Gastroesophageal sphincter (tissue), 4 donors: Measurements from ENCODE around the gene FIGNL2. TPM values are rescaled to one million over a fixed set of nuclear protein-coding genes. Genes with fewer than 3 reads are reported as not detected.

ENCODE experiments used
- ATAC-seq: fragments of 150-250 bp; one replicate; pipeline ENCODE4 v1.9.1; 2016; ENCODE audit warnings: mild to moderate bottlenecking, moderate library complexity
- H3K27ac ChIP-seq, 4 donors: fragments of 200-600 bp; sonication (generic) in 3 of 4; 1 replicate in 3 of 4; 2 replicates in 1 of 4; pipeline ENCODE4 v1.5.1; 2016 to 2019
- H3K27me3 ChIP-seq: fragments of 200-600 bp; sonication (generic); one replicate; pipeline ENCODE4 v1.5.1; 2019
- H3K36me3 ChIP-seq, 2 donors: fragments of 200-600 bp; sonication (generic); one replicate each; pipeline ENCODE4 v1.5.1; 2019; ENCODE audit warnings: control low read depth in 1 of 2
- H3K4me1 ChIP-seq, 3 donors: fragments of 200-600 bp; sonication (generic); 1 replicate in 2 of 3; 2 replicates in 1 of 3; pipeline ENCODE4 v1.5.1; 2016 to 2019; ENCODE audit warnings: control low read depth in 2 of 3
- H3K4me3 ChIP-seq, 2 donors: fragments of 200-600 bp; sonication (generic); one replicate each; pipeline ENCODE4 v1.5.1; 2019; ENCODE audit warnings: mild to moderate bottlenecking in 1 of 2, moderate library complexity in 1 of 2
- H3K9me3 ChIP-seq, 3 donors: fragments of 200-600 bp; sonication (generic); one replicate each; pipeline ENCODE4 v1.5.1; 2017 to 2019; ENCODE audit warnings: control low read depth in 2 of 3
- EP300 ChIP-seq: sonication (generic); formaldehyde crosslinking; IDR thresholded peaks from one replicate; pipeline ENCODE4 v1.6.1; 2017; ENCODE audit warnings: antibody characterized with exemption, mild to moderate bottlenecking
- POLR2A ChIP-seq, 2 donors: fragments of 450-650 bp; IDR thresholded peaks; one replicate each; pipeline ENCODE4 v1.6.1; 2017; ENCODE audit warnings: antibody characterized with exemption in 2 of 2, mild to moderate bottlenecking in 2 of 2, moderate library complexity in 1 of 2
- POLR2AphosphoS5 ChIP-seq: sonication (generic); formaldehyde crosslinking; IDR thresholded peaks from one replicate; pipeline ENCODE4 v1.6.1; 2017; ENCODE audit warnings: antibody characterized with exemption
- WGBS, 2 donors: methylation state at CpG; one replicate each; pipeline ENCODE4 v1.1.5; 2018; ENCODE audit warnings: low coverage in 1 of 2; 5-methylcytosine and 5-hydroxymethylcytosine counted together
- total RNA-seq, 4 donors: library from RNA; depleted of rRNA; stranded (reverse); fragments of >200 nt; gene quantifications; one replicate each; pipeline ENCODE4 v1.1.0, GENCODE V29; 2016
- TF ChIP-seq, protein P1 (sequence below), 4 experiments: fragments of 200-600 bp in 2 of 4; fragments of 450-650 bp in 2 of 4; sonication (generic) in 1 of 4; IDR thresholded peaks; one replicate each; pipeline ENCODE4 v1.5.1; 2017 to 2019; ENCODE audit warnings: antibody characterized with exemption in 4 of 4, mild to moderate bottlenecking in 2 of 4, moderate library complexity in 2 of 4

The FIGNL2 gene, protein sequence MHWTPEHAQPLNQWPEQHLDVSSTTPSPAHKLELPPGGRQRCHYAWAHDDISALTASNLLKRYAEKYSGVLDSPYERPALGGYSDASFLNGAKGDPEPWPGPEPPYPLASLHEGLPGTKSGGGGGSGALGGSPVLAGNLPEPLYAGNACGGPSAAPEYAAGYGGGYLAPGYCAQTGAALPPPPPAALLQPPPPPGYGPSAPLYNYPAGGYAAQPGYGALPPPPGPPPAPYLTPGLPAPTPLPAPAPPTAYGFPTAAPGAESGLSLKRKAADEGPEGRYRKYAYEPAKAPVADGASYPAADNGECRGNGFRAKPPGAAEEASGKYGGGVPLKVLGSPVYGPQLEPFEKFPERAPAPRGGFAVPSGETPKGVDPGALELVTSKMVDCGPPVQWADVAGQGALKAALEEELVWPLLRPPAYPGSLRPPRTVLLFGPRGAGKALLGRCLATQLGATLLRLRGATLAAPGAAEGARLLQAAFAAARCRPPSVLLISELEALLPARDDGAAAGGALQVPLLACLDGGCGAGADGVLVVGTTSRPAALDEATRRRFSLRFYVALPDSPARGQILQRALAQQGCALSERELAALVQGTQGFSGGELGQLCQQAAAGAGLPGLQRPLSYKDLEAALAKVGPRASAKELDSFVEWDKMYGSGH
- under 1 TPM in 3 of 4 donors, not detected in 1; 0.13 to 0.35 (median 0.16) TPM for total RNA-seq

DNA sequence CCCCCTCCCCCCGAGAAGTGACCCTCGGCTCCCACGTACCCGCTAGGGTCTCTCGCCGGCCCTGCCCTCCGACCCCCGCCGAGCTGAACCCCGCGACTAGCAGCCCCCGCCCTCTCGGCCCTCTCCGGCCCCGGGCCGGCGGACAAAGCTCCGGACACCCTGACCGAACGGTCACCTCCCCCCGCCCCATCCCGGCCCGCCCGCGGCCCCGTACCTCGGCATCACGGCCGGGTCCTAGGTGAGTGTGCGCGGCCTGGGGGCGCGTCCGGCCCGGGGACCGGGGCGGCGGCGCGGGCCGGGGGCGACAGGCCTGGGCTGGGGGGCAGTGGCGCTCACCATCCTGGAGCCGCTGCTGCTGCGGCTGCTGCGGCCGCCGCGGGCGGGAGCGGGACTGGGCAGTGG lies at the start of gene FIGNL2:
Gene FIGNL2 (minus strand): TSS at position 393 of the 402 bp plus-strand sequence. CDS start 26,305 bp downstream, outside the sequence.
- no CpG with 5 or more reads among the region's 51 CpGs for WGBS, 2 donors
- ATAC-seq, result no peak

DNA sequence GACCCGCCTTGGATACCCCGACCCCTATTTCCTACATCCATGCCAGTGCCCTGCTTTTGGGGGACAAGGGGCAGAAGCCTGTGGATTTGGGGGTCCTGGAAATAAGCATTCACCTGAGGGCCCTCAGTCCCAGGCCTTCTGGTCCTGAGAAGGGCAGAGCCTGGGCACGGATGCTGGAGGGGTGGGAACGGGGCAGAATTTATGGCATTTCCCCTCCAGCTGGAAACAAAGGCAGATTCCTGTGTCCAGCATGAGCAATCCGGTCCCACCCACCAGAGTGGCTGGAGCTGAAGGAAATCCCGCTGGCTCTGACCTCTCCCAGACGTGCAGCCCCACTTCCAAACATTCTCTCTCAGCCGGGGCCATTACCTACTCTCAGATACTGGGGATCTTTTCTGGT lies 48.7 kb upstream of the FIGNL2 start:
- Histone ChIP-seq H3K36me3 (no peaks in the 10 kb centered on the region), H3K4me1 (peaks cover 0 to 31% (median 9%) of the 10 kb centered on the region in 3 donors), H3K27me3 (no peaks in the 10 kb centered on the region), H3K27ac (peak overlapping the region in 3 of 4 donors; percentile 16 to 71 (median 35)), H3K4me3 (no peak overlapping the region), H3K9me3 (no peaks in the 10 kb centered on the region)
- ATAC-seq, result peak; percentile 59
- WGBS, 2 donors, result 40 to 64% methylated on average over 1 to 3 of the region's 8 CpGs
- TF ChIP-seq EP300, result no peak
- TF ChIP-seq POLR2AphosphoS5, result no peak
- TF ChIP-seq, protein P1, sequence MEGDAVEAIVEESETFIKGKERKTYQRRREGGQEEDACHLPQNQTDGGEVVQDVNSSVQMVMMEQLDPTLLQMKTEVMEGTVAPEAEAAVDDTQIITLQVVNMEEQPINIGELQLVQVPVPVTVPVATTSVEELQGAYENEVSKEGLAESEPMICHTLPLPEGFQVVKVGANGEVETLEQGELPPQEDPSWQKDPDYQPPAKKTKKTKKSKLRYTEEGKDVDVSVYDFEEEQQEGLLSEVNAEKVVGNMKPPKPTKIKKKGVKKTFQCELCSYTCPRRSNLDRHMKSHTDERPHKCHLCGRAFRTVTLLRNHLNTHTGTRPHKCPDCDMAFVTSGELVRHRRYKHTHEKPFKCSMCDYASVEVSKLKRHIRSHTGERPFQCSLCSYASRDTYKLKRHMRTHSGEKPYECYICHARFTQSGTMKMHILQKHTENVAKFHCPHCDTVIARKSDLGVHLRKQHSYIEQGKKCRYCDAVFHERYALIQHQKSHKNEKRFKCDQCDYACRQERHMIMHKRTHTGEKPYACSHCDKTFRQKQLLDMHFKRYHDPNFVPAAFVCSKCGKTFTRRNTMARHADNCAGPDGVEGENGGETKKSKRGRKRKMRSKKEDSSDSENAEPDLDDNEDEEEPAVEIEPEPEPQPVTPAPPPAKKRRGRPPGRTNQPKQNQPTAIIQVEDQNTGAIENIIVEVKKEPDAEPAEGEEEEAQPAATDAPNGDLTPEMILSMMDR (IDR thresholded peaks at IDR 0.05), result no peak
- no peak for TF ChIP-seq POLR2A (IDR thresholded peaks at IDR 0.05)

More for the DNA sequence above, at the start of gene FIGNL2:
- peak within 1 kb of the TSS; percentile 34 to 57 for H3K4me3 ChIP-seq
- peaks cover 69% of the 10 kb centered on the region for H3K27me3 ChIP-seq
- TF ChIP-seq EP300, result no peak
- TF ChIP-seq POLR2AphosphoS5, result no peak
- TF ChIP-seq, protein P1 (IDR thresholded peaks at IDR 0.05), result no peak
- TF ChIP-seq POLR2A (IDR thresholded peaks at IDR 0.05), result no peak
- H3K4me1 ChIP-seq, result peaks cover 0 to 55% (median 16%) of the 10 kb centered on the region in 3 donors
- H3K36me3 ChIP-seq, result no peaks in the 10 kb centered on the region
- H3K27ac ChIP-seq, result peak within 1 kb of the TSS in 3 of 4 donors; percentile 51 to 78 (median 75)
- no peaks in the 10 kb centered on the region for H3K9me3 ChIP-seq

DNA sequence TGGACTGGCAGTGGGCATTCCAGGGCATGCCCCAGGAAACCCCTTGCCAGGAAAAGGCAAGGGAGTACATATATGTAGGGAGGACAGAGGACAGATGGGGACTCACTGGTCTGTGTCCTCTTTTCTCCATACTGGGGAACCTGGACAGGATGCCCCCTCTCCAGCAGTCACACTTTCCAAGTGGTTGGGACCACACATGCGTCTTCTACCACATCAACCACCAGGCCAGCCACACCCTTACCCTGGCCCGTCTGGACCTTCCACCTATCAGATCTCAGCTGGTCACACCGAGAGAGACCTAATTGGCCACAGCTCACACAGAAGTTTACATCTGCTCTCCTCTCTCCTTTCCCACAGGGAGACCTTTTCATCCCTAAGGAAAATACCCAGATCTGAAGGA lies 47.7 kb upstream of the FIGNL2 start:
- peaks cover 0 to 31% (median 9%) of the 10 kb centered on the region in 3 donors for H3K4me1 ChIP-seq
- peak overlapping the region in 3 of 4 donors; percentile 16 to 71 (median 35) for H3K27ac ChIP-seq
- H3K36me3 ChIP-seq, result no peaks in the 10 kb centered on the region
- peaks cover under 1% of the 10 kb centered on the region for H3K27me3 ChIP-seq
- ATAC-seq, result no peak
- H3K9me3 ChIP-seq, result no peaks in the 10 kb centered on the region
- 68% methylated on average over 3 of the region's 3 CpGs; no CpG with 5 or more reads in 1 of the 2 donors for WGBS, 2 donors
- H3K4me3 ChIP-seq, result no peak overlapping the region
- TF ChIP-seq POLR2A (IDR thresholded peaks at IDR 0.05), result no peak
- no peak for TF ChIP-seq EP300
- no peak for TF ChIP-seq POLR2AphosphoS5
- TF ChIP-seq, protein P1 (IDR thresholded peaks at IDR 0.05), result no peak

DNA sequence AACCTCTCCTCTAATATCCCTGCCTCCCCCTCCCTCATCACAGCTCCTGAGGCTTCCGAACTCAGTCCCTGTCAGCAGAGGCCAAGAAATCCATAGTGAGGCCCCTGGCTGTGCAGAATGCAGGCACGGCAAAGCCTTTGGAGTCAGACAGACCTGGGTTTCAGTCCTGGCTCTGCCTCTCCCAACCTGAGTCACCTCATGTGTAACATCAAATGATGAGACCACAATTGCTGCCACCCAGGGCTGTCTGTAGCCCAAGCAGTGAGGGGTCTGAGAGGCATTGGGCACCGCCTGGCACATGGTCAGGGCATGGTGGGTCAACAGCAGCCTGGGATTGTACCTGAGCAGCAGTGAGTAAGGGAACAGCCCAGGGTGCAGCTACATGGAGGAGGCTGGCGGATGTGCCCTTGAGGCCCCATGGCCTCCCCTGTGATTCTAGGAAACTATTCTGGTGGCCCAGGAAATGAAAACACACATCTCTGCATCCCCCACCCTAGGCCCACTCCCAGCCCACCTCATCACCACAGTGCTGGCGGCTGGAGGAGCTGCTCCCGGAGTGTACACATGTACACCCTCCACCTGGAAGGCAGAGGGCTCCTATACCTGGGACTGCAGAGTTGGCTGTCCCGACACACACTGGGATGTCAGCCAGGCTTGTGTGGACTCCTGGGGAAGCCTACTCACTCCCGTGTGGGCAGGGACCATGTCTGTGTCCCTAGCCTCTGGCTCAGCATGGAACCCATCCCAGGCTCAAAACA lies 47.0 kb upstream of the FIGNL2 start:
- Histone ChIP-seq H3K9me3 (no peaks in the 10 kb centered on the region), H3K36me3 (no peaks in the 10 kb centered on the region), H3K27me3 (peaks cover 7% of the 10 kb centered on the region), H3K4me1 (peaks cover 0 to 31% (median 9%) of the 10 kb centered on the region in 3 donors), H3K27ac (peak overlapping the region in 1 of 4 donors; percentile 35), H3K4me3 (no peak overlapping the region)
- WGBS, 2 donors, result 73 to 100% methylated on average over 1 to 3 of the region's 8 CpGs
- TF ChIP-seq EP300 (no peak), POLR2A (IDR thresholded peaks at IDR 0.05) (no peak), POLR2AphosphoS5 (no peak)
- TF ChIP-seq, protein P1 (IDR thresholded peaks at IDR 0.05), result no peak
- no peak for ATAC-seq
